ENCODE measurements around the gene DCAF8. TPM values are rescaled to one million over a fixed set of nuclear protein-coding genes. Genes with fewer than 3 reads are reported as not detected.
A peak's percentile ranks its signal among the peaks of the same experiment; 100 is the strongest.

The DCAF8 gene
- total RNA-seq, 1 donor from 2014 or later: 107 TPM

GRCh38 chr1:160251687-160252526 is 10.4 kb downstream of the DCAF8 start:
- H3K9ac ChIP-seq (ENCODE audit: low read length): no peak overlapping the region
- H3K4me2 ChIP-seq (ENCODE audit: low read length): no peak overlapping the region
- no peaks in the 10 kb centered on the region for H3K27me3 ChIP-seq (ENCODE audit: insufficient read depth, low read length)
- peaks cover 70% of the 10 kb centered on the region for H3K79me2 ChIP-seq (ENCODE audit: insufficient read depth, low read length)
- H3K9me3 ChIP-seq (ENCODE audit: insufficient read depth, low read depth, low read length): no peaks in the 10 kb centered on the region
- Mint-ChIP-seq H3K27me3 (ENCODE audit: low read depth, unreplicated experiment) (no peaks in the 10 kb centered on the region), H3K27ac (ENCODE audit: unreplicated experiment) (no peak overlapping the region), H3K36me3 (ENCODE audit: low read depth, unreplicated experiment) (peaks cover 5% of the 10 kb centered on the region), H3K4me3 (ENCODE audit: unreplicated experiment) (no peak overlapping the region), H3K4me1 (ENCODE audit: low read depth, unreplicated experiment) (peaks cover 11% of the 10 kb centered on the region), H3K9me3 (ENCODE audit: unreplicated experiment) (no peaks in the 10 kb centered on the region)
- peak; percentile 43 for DNase-seq (ENCODE audit: low read depth)
- FAIRE-seq: peak; percentile 80
- no peak overlapping the region for H2AFZ ChIP-seq (ENCODE audit: low read depth, low read length)
- TF ChIP-seq EZH2 (IDR thresholded peaks at IDR 0.05; ENCODE audit: insufficient read depth, low read length) (no peak), CTCF (IDR thresholded peaks at IDR 0.05; ENCODE audit: insufficient read depth, low read depth, low read length) (peak; percentile 84)
- H3K36me3 ChIP-seq (ENCODE audit: insufficient read depth, low read length): no peaks in the 10 kb centered on the region
- no peak overlapping the region for H3K27ac ChIP-seq (ENCODE audit: low read depth, low read length)
- H3K4me1 ChIP-seq (ENCODE audit: insufficient read depth, low read length): peaks cover 8% of the 10 kb centered on the region
- H4K20me1 ChIP-seq (ENCODE audit: insufficient read depth, low read length): peaks cover 65% of the 10 kb centered on the region
- H3K4me3 ChIP-seq (ENCODE audit: insufficient read depth, low read depth, low read length): no peak overlapping the region

GRCh38 chr1:160251011-160251410 is 11.3 kb downstream of the DCAF8 start:
- H3K36me3 ChIP-seq (ENCODE audit: insufficient read depth, low read length): no peaks in the 10 kb centered on the region
- Mint-ChIP-seq H3K9me3 (ENCODE audit: unreplicated experiment) (no peaks in the 10 kb centered on the region), H3K4me3 (ENCODE audit: unreplicated experiment) (no peak overlapping the region), H3K4me1 (ENCODE audit: low read depth, unreplicated experiment) (peaks cover 5% of the 10 kb centered on the region), H3K36me3 (ENCODE audit: low read depth, unreplicated experiment) (peaks cover 5% of the 10 kb centered on the region), H3K27me3 (ENCODE audit: low read depth, unreplicated experiment) (no peaks in the 10 kb centered on the region), H3K27ac (ENCODE audit: unreplicated experiment) (no peak overlapping the region)
- DNase-seq (ENCODE audit: low read depth): no peak
- H3K9ac ChIP-seq (ENCODE audit: low read length): no peak overlapping the region
- no peak for FAIRE-seq
- no peaks in the 10 kb centered on the region for H3K9me3 ChIP-seq (ENCODE audit: insufficient read depth, low read depth, low read length)
- H3K4me2 ChIP-seq (ENCODE audit: low read length): no peak overlapping the region
- peaks cover under 1% of the 10 kb centered on the region for H3K4me1 ChIP-seq (ENCODE audit: insufficient read depth, low read length)
- H3K27me3 ChIP-seq (ENCODE audit: insufficient read depth, low read length): no peaks in the 10 kb centered on the region
- no peak overlapping the region for H3K4me3 ChIP-seq (ENCODE audit: insufficient read depth, low read depth, low read length)
- H3K79me2 ChIP-seq (ENCODE audit: insufficient read depth, low read length): peaks cover 72% of the 10 kb centered on the region
- no peak overlapping the region for H2AFZ ChIP-seq (ENCODE audit: low read depth, low read length)
- peaks cover 65% of the 10 kb centered on the region for H4K20me1 ChIP-seq (ENCODE audit: insufficient read depth, low read length)
- H3K27ac ChIP-seq (ENCODE audit: low read depth, low read length): no peak overlapping the region
- TF ChIP-seq EZH2 (IDR thresholded peaks at IDR 0.05; ENCODE audit: insufficient read depth, low read length) (no peak), CTCF (IDR thresholded peaks at IDR 0.05; ENCODE audit: insufficient read depth, low read depth, low read length) (no peak)

- no peak overlapping the region for H3K4me2 ChIP-seq (ENCODE audit: low read length)
- no peak overlapping the region for H3K27ac ChIP-seq (ENCODE audit: low read depth, low read length)
- no peaks in the 10 kb centered on the region for H3K4me1 ChIP-seq (ENCODE audit: insufficient read depth, low read length)
- H2AFZ ChIP-seq (ENCODE audit: low read depth, low read length): no peak overlapping the region
- DNase-seq (ENCODE audit: low read depth) (no peak), FAIRE-seq (no peak)
- peaks cover 76% of the 10 kb centered on the region for H4K20me1 ChIP-seq (ENCODE audit: insufficient read depth, low read length)
- H3K79me2 ChIP-seq (ENCODE audit: insufficient read depth, low read length): peaks cover 81% of the 10 kb centered on the region
- Mint-ChIP-seq H3K27ac (ENCODE audit: unreplicated experiment) (no peak overlapping the region), H3K4me3 (ENCODE audit: unreplicated experiment) (no peak overlapping the region), H3K27me3 (ENCODE audit: low read depth, unreplicated experiment) (no peaks in the 10 kb centered on the region), H3K36me3 (ENCODE audit: low read depth, unreplicated experiment) (no peaks in the 10 kb centered on the region), H3K9me3 (ENCODE audit: unreplicated experiment) (no peaks in the 10 kb centered on the region), H3K4me1 (ENCODE audit: low read depth, unreplicated experiment) (peaks cover 5% of the 10 kb centered on the region)
- peaks cover 3% of the 10 kb centered on the region for H3K36me3 ChIP-seq (ENCODE audit: insufficient read depth, low read length)
- no peaks in the 10 kb centered on the region for H3K9me3 ChIP-seq (ENCODE audit: insufficient read depth, low read depth, low read length)
- H3K27me3 ChIP-seq (ENCODE audit: insufficient read depth, low read length): no peaks in the 10 kb centered on the region
- TF ChIP-seq CTCF (IDR thresholded peaks at IDR 0.05; ENCODE audit: insufficient read depth, low read depth, low read length): no peak
- no peak for TF ChIP-seq EZH2 (IDR thresholded peaks at IDR 0.05; ENCODE audit: insufficient read depth, low read length)
- H3K9ac ChIP-seq (ENCODE audit: low read length): no peak overlapping the region
- no peak overlapping the region for H3K4me3 ChIP-seq (ENCODE audit: insufficient read depth, low read depth, low read length)
Measured at GRCh38 chr1:160247053-160247452, 15.3 kb downstream of the DCAF8 start.

All from astrocyte (in vitro differentiated cells and primary cell).